HFFc6 (cell line): ENCODE results near the gene CAPN5. TPM values are rescaled to one million over a fixed set of nuclear protein-coding genes. Genes with fewer than 3 reads are reported as not detected.
A peak's percentile ranks its signal among the peaks of the same experiment; 100 is the strongest.

Experiments
- DNase-seq: peaks from one replicate; pipeline ENCODE4 v3.0.0-alpha.2; 2018
- H3K27ac Mint-ChIP-seq: 2 replicates; pipeline ENCODE4 v1.8.0; 2020; ENCODE audit warnings: mild to moderate bottlenecking, mixed read lengths
- H3K27me3 Mint-ChIP-seq: 2 replicates; pipeline ENCODE4 v1.8.0; 2021; ENCODE audit warnings: mild to moderate bottlenecking, moderate library complexity, mixed read lengths; ENCODE audit not compliant: insufficient read depth
- H3K36me3 Mint-ChIP-seq: 2 replicates; pipeline ENCODE4 v1.8.0; 2021; ENCODE audit warnings: low read depth, mixed read lengths
- H3K4me1 Mint-ChIP-seq: 2 replicates; pipeline ENCODE4 v1.8.0; 2020; ENCODE audit warnings: low read depth, mixed read lengths
- H3K4me3 Mint-ChIP-seq: 2 replicates; pipeline ENCODE4 v1.8.0; 2020; ENCODE audit warnings: mild to moderate bottlenecking, moderate library complexity, mixed read lengths
- H3K9me3 Mint-ChIP-seq: 2 replicates; pipeline ENCODE4 v1.8.0; 2020; ENCODE audit warnings: mild to moderate bottlenecking, mixed read lengths
- total RNA-seq, 6 experiments: library from RNA; stranded (reverse); fragmentation: NEBNext Ultra II Directional; extraction: Animal tissue kit (Norgen Biotek cat#: 25700); gene quantifications; 2 replicates in 1 of 6; 3 replicates in 5 of 6; pipeline ENCODE4 v1.2.3, GENCODE V29; 2021
- TF ChIP-seq, protein P1 (sequence below): fragments of 200-600 bp; sonication (generic); IDR thresholded peaks from 2 replicates; pipeline ENCODE4 v1.5.0; 2021; ENCODE audit warnings: antibody characterized with exemption, mild to moderate bottlenecking

Gene CAPN5
- total RNA-seq, 6 experiments from 2014 or later: 20.7 to 32.7 (median 29.0) TPM

DNA sequence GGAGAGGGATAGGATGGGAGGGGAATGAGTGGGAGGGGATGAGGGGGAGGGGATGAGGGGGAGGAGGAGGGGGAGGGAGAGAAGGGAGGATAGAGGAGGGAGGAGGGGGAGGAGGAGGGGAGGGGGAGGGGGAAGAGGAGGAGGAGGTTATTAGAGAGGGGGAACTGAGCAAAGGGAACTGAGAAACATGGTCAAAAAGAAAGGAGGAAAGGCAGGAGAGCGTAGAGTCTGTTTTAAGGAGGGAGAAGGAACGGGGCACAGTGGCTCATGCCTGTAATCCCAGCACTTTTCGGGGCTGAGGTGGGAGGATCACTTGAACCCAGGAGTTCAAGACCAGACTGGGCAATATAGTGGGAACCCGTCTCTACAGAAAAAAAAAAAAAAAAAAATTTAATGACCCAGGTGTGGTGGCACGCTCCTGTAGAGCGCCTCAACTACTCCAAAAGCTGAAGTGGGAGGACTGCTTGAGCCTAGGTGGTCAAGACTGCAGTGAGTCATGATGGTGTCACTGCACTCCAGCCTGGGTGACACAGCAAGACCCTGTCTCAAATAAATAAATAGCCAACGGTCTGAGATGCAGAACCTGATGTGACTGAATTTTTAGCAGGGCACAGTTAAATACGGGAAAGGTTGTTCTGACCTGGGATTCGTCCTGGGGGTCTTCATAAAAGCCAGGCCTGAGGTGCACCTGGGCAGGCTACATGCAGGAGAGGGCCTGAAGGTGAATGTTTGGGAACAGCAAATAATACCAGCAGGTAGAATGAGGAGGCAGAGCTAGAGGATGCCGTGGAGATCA is 28.5 kb upstream of the CAPN5 start:
- DNase-seq: no peak

DNA sequence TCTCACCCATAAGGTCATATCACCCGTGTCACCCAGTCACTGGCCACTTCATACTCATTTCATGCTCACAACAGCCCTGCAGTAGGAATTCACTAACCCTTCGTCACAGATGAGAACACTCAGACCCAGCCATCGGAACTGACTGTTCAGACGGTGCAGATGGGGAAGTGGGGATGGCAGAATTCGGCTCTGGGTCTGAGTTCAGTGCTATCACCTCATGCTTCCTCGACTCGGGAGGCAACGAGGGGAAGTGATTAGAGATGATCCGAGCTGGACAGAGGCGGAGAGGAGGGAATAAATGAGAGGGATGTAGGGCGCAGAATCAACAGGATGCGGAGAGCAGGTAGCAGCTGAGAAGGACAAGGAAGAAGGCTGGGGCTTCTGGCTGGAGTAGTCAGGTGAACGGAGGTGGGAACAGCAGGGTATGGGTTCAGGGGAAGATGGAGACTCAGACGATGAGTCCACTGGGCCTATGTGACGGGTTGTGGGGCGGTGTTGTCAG is 27.9 kb upstream of the CAPN5 start:
- Mint-ChIP-seq H3K4me1 (peaks cover 9% of the 10 kb centered on the region; the same call in 1 of the 2 replicates), H3K4me3 (no peak overlapping the region), H3K36me3 (no peaks in the 10 kb centered on the region), H3K27me3 (peaks cover 20% of the 10 kb centered on the region), H3K9me3 (no peaks in the 10 kb centered on the region), H3K27ac (no peak overlapping the region)
- TF ChIP-seq, protein P1, sequence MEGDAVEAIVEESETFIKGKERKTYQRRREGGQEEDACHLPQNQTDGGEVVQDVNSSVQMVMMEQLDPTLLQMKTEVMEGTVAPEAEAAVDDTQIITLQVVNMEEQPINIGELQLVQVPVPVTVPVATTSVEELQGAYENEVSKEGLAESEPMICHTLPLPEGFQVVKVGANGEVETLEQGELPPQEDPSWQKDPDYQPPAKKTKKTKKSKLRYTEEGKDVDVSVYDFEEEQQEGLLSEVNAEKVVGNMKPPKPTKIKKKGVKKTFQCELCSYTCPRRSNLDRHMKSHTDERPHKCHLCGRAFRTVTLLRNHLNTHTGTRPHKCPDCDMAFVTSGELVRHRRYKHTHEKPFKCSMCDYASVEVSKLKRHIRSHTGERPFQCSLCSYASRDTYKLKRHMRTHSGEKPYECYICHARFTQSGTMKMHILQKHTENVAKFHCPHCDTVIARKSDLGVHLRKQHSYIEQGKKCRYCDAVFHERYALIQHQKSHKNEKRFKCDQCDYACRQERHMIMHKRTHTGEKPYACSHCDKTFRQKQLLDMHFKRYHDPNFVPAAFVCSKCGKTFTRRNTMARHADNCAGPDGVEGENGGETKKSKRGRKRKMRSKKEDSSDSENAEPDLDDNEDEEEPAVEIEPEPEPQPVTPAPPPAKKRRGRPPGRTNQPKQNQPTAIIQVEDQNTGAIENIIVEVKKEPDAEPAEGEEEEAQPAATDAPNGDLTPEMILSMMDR: no peak
- DNase-seq: no peak

More for the DNA sequence above, 28.5 kb upstream of the CAPN5 start:
- no peak overlapping the region for H3K4me3 Mint-ChIP-seq
- H3K4me1 Mint-ChIP-seq: peaks cover 9% of the 10 kb centered on the region; the same call in 1 of the 2 replicates
- TF ChIP-seq, protein P1: no peak
- no peaks in the 10 kb centered on the region for H3K9me3 Mint-ChIP-seq
- no peak overlapping the region for H3K27ac Mint-ChIP-seq
- no peaks in the 10 kb centered on the region for H3K36me3 Mint-ChIP-seq
- H3K27me3 Mint-ChIP-seq: peaks cover 17% of the 10 kb centered on the region

DNA sequence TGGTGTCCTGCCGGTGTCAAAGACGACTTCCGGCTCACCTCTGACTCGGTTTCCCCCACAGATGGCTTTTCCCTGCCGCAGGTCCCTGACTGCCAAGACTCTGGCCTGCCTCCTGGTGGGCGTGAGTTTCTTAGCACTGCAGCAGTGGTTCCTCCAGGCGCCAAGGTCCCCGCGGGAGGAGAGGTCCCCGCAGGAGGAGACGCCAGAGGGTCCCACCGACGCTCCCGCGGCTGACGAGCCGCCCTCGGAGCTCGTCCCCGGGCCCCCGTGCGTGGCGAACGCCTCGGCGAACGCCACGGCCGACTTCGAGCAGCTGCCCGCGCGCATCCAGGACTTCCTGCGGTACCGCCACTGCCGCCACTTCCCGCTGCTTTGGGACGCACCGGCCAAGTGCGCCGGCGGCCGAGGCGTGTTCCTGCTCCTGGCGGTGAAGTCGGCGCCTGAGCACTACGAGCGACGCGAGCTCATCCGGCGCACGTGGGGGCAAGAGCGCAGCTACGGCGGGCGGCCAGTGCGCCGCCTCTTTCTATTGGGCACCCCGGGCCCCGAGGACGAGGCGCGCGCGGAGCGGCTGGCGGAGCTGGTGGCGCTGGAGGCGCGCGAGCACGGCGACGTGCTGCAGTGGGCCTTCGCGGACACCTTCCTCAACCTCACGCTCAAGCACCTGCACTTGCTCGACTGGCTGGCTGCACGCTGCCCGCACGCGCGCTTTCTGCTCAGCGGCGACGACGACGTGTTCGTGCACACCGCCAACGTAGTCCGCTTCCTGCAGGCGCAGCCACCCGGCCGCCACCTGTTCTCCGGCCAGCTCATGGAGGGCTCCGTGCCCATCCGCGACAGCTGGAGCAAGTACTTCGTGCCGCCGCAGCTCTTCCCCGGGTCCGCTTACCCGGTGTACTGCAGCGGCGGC is 27.0 kb upstream of the CAPN5 start:
- Mint-ChIP-seq H3K4me1 (peaks cover 9% of the 10 kb centered on the region; the same call in 1 of the 2 replicates), H3K27ac (no peak overlapping the region), H3K36me3 (no peaks in the 10 kb centered on the region), H3K27me3 (peaks cover 20% of the 10 kb centered on the region), H3K4me3 (no peak overlapping the region), H3K9me3 (no peaks in the 10 kb centered on the region)
- TF ChIP-seq, protein P1: peak; percentile 72
- DNase-seq: no peak

DNA sequence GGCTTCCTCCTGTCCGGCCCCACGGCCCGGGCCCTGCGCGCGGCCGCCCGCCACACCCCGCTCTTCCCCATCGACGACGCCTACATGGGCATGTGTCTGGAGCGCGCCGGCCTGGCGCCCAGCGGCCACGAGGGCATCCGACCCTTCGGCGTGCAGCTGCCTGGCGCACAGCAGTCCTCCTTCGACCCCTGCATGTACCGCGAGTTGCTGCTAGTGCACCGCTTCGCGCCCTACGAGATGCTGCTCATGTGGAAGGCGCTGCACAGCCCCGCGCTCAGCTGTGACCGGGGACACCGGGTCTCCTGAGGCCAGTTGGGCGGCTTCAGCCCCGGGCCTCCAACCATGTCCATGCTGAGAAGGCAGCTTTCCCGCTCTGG is 26.4 kb upstream of the CAPN5 start:
- DNase-seq: no peak
- TF ChIP-seq, protein P1: no peak
- peaks cover 22% of the 10 kb centered on the region for H3K27me3 Mint-ChIP-seq
- H3K4me3 Mint-ChIP-seq: no peak overlapping the region
- H3K36me3 Mint-ChIP-seq: no peaks in the 10 kb centered on the region
- H3K27ac Mint-ChIP-seq: no peak overlapping the region
- H3K4me1 Mint-ChIP-seq: peaks cover 9% of the 10 kb centered on the region; the same call in 1 of the 2 replicates
- H3K9me3 Mint-ChIP-seq: no peaks in the 10 kb centered on the region

DNA sequence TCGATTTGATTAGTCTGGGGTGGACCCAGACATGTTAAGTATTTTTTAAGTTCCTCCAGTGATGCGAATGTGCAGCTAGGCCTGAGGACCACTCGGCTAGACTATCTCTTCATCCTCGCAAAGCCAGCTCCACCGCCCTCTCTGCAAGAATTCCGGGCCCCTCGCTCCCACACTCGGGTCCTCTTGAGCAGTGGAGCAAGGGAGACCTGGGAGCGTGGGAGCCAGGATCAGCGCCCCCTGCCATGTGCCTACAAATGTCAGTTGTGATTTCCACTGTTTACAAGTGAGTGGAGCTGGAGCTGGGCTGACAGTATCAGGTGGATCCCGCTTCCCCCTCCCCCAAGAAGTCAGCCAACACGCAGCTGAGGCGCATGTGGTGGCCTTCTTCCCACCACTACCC is 25.9 kb upstream of the CAPN5 start:
- Mint-ChIP-seq H3K36me3 (no peaks in the 10 kb centered on the region), H3K4me3 (no peak overlapping the region), H3K9me3 (no peaks in the 10 kb centered on the region), H3K27ac (no peak overlapping the region), H3K27me3 (peaks cover 21% of the 10 kb centered on the region), H3K4me1 (peaks cover 9% of the 10 kb centered on the region; the same call in 1 of the 2 replicates)
- no peak for DNase-seq
- TF ChIP-seq, protein P1: no peak; the same call in none of the 2 replicates
